ENCODE results near the gene CLPTM1L.

- TF ChIP-seq RAD21 (conservative IDR thresholded peaks at IDR 0.05) (no peak), MXI1 (conservative IDR thresholded peaks at IDR 0.05; ENCODE audit: poor library complexity, severe bottlenecking) (no peak), REST (IDR thresholded peaks at IDR 0.05; ENCODE audit: borderline replicate concordance) (no peak), CTCF (IDR thresholded peaks at IDR 0.05; ENCODE audit: poor library complexity, severe bottlenecking) (no peak), POLR2AphosphoS5 (IDR thresholded peaks at IDR 0.05) (no peak)
These were observed 45.4 kb upstream of the CLPTM1L start for GRCh38 chr5:1390333-1390732.

All from neural cell (in vitro differentiated cells).